NK-92 (cell line): ENCODE data around the gene ATP13A1.

ENCODE experiments used
- DNase-seq: peaks from one replicate; lab custom pipeline; 2025; ENCODE audit not compliant: unreplicated experiment; lab: John Stamatoyannopoulos, UW

ATP13A1 gene

GRCh38 chr19:19645233-19645870 lies 18.1 kb downstream of the ATP13A1 start:
- DNase-seq: no peak

- DNase-seq: no peak
These were observed 19.5 kb downstream of the ATP13A1 start for GRCh38 chr19:19644054-19644388.

- no peak for DNase-seq
These were observed 20.1 kb downstream of the ATP13A1 start, which contains the start of gene GMIP for GRCh38 chr19:19643158-19644053. GMIP (minus strand) TSS chr19:19643657; CDS start chr19:19643529, 128 bp downstream.

- DNase-seq: no peak
These were observed 20.8 kb downstream of the ATP13A1 start for GRCh38 chr19:19642506-19643157.

- no peak for DNase-seq
These were observed 25.8 kb downstream of the ATP13A1 start for GRCh38 chr19:19637523-19638251.

- DNase-seq: no peak
These were observed 26.3 kb downstream of the ATP13A1 start for GRCh38 chr19:19637186-19637522.

GRCh38 chr19:19636573-19637185 lies 26.8 kb downstream of the ATP13A1 start:
- no peak for DNase-seq

GRCh38 chr19:19635313-19635702 lies 28.2 kb downstream of the ATP13A1 start:
- no peak for DNase-seq

GRCh38 chr19:19634516-19635312 lies 28.8 kb downstream of the ATP13A1 start:
- no peak for DNase-seq

GRCh38 chr19:19633711-19634515 lies 29.6 kb downstream of the ATP13A1 start:
- DNase-seq: no peak

- DNase-seq: no peak
These were observed 30.8 kb downstream of the ATP13A1 start for GRCh38 chr19:19632661-19633060.

- no peak for DNase-seq
These were observed 32.1 kb downstream of the ATP13A1 start for GRCh38 chr19:19631346-19631745.

- no peak for DNase-seq
These were observed 33.0 kb downstream of the ATP13A1 start for GRCh38 chr19:19630426-19630825.

- no peak for DNase-seq
These were observed 33.4 kb downstream of the ATP13A1 start for GRCh38 chr19:19630062-19630414.

- no peak for DNase-seq
These were observed 34.9 kb downstream of the ATP13A1 start for GRCh38 chr19:19628501-19629134.

- DNase-seq: no peak
These were observed 35.6 kb downstream of the ATP13A1 start, which contains the start of gene LPAR2 for GRCh38 chr19:19627621-19628500. LPAR2 (minus strand) TSS chr19:19628220; CDS start chr19:19627275, 945 bp downstream.

GRCh38 chr19:19626516-19627472 lies 36.7 kb downstream of the ATP13A1 start:
- DNase-seq: no peak
